PC-3 (cell line): ENCODE measurements around the gene PXN. TPM values are rescaled to one million over a fixed set of nuclear protein-coding genes. Genes with fewer than 3 reads are reported as not detected.
A peak's percentile ranks its signal among the peaks of the same experiment; 100 is the strongest.

Experiments
- ATAC-seq: fragments of 200-7000 bp; cut with Tn5 transposase; 2 replicates; pipeline ENCODE4 v1.9.1; 2020; ENCODE audit warnings: mild to moderate bottlenecking, moderate library complexity
- Bru-seq: library from RNA; stranded (reverse); fragments of 400-500 nt; gene quantifications from one replicate; lab custom pipeline; 2021; lab: Mats Ljungman, UMichigan
- BruChase-seq, 2 experiments: library from RNA; stranded (reverse); fragments of 400-500 nt; gene quantifications; one replicate each; lab custom pipeline; 2021; lab: Mats Ljungman, UMichigan
- BruUV-seq: library from RNA; stranded (reverse); fragments of 400-500 nt; replicated peaks from 2 replicates; lab custom pipeline; 2021; lab: Mats Ljungman, UMichigan
- CTCF ChIA-PET: fragments of 300-600 bp; sonication (Branson Sonifier 250); formaldehyde crosslinking; loops from one replicate; lab custom pipeline; 2022; ENCODE audit warnings: antibody characterized with exemption; lab: Charles Lee
- POLR2A ChIA-PET: fragments of 300-600 bp; sonication (Branson Sonifier 250); formaldehyde crosslinking; loops from one replicate; lab custom pipeline; 2022; ENCODE audit warnings: antibody characterized with exemption; ENCODE audit not compliant: unreplicated experiment; lab: Charles Lee
- DNase-seq: peaks from one replicate; pipeline ENCODE4 v3.0.0-alpha.2; 2015
- H2AFZ ChIP-seq: fragments of 300-600 bp; sonication (generic); 2 replicates; pipeline ENCODE4 v1.6.0; 2016; ENCODE audit warnings: antibody characterized with exemption, low read length
- H3F3A ChIP-seq: fragments of 300-600 bp; sonication (generic); one replicate; pipeline ENCODE4 v1.6.0; 2017; ENCODE audit warnings: antibody characterized with exemption, low read length, control low read depth, mild to moderate bottlenecking; ENCODE audit not compliant: unreplicated experiment
- H3K27ac ChIP-seq: fragments of 300-600 bp; sonication (generic); 2 replicates; pipeline ENCODE4 v1.5.1; 2016; ENCODE audit warnings: mild to moderate bottlenecking, low read length
- H3K27me3 ChIP-seq: fragments of 300-600 bp; sonication (generic); 2 replicates; pipeline ENCODE4 v1.6.1; 2016; ENCODE audit warnings: low read length, mixed read lengths
- H3K36me3 ChIP-seq: fragments of 300-600 bp; sonication (generic); 2 replicates; pipeline ENCODE4 v1.6.1; 2016; ENCODE audit warnings: low read depth, mixed run types, low read length, mixed read lengths
- H3K4me1 ChIP-seq: fragments of 300-600 bp; sonication (generic); 2 replicates; pipeline ENCODE4 v1.5.1; 2016; ENCODE audit warnings: low read length; ENCODE audit not compliant: insufficient read depth
- H3K4me2 ChIP-seq: fragments of 300-600 bp; sonication (generic); 2 replicates; pipeline ENCODE4 v1.6.0; 2016; ENCODE audit warnings: low read length
- H3K4me3 ChIP-seq: fragments of 300-600 bp; sonication (generic); 2 replicates; pipeline ENCODE4 v1.5.1; 2016; ENCODE audit warnings: mild to moderate bottlenecking, low read length, mixed read lengths
- H3K79me2 ChIP-seq: fragments of 300-600 bp; sonication (generic); 2 replicates; pipeline ENCODE4 v1.6.1; 2017; ENCODE audit warnings: low read length, mixed read lengths
- H3K9ac ChIP-seq: fragments of 300-600 bp; sonication (generic); 2 replicates; pipeline ENCODE4 v1.6.0; 2016; ENCODE audit warnings: mild to moderate bottlenecking, low read length
- H3K9me2 ChIP-seq: fragments of 300-600 bp; sonication (generic); replicated peaks from 2 replicates; pipeline ENCODE4 v1.6.1; 2016; ENCODE audit warnings: mixed run types, low read length, mixed read lengths
- H3K9me3 ChIP-seq: fragments of 300-600 bp; sonication (generic); 2 replicates; pipeline ENCODE4 v1.6.1; 2016; ENCODE audit warnings: low read length, mixed read lengths
- H4K20me1 ChIP-seq: fragments of 300-600 bp; sonication (generic); 2 replicates; pipeline ENCODE4 v1.6.1; 2016; ENCODE audit warnings: low read length, mixed read lengths
- EZH2 ChIP-seq: fragments of 300-600 bp; sonication (generic); IDR thresholded peaks from one replicate; pipeline ENCODE4 v1.6.1; 2017; ENCODE audit warnings: antibody characterized with exemption, mild to moderate bottlenecking, low read length; ENCODE audit not compliant: unreplicated experiment
- EZH2phosphoT487 ChIP-seq: fragments of 300-600 bp; sonication (generic); IDR thresholded peaks from 2 replicates; pipeline ENCODE4 v1.6.1; 2018; ENCODE audit warnings: mild to moderate bottlenecking, antibody characterized with exemption, low read length, borderline replicate concordance
- intact Hi-C: fragments of 100-400 bp; cut with micrococcal nuclease; formaldehyde crosslinking; loops from 2 replicates; pipeline ENCODE4 v1.9.0; 2023
- long read RNA-seq: library from polyadenylated mRNA; unstranded; transcript quantifications from one replicate; pipeline ENCODE4 v2.0.0, GENCODE V29; 2021; ENCODE audit not compliant: unreplicated experiment
- total RNA-seq: library from RNA; depleted of rRNA; stranded (reverse); fragments of >200 nt; gene quantifications from 2 replicates; pipeline ENCODE4 v1.2.3, GENCODE V29; 2014; rRNA removed
- TF ChIP-seq, protein P1 (sequence below): fragments of 300-600 bp; sonication (generic); conservative IDR thresholded peaks from 2 replicates; pipeline ENCODE4 v1.5.1; 2017; ENCODE audit warnings: antibody characterized with exemption, low read depth, mild to moderate bottlenecking, low read length

The PXN gene
- total RNA-seq (313 and 413 TPM in 2 replicates), Bru-seq, nascent RNA (percentile 99 among the genes with signal in this experiment), BruChase-seq, experiment 1, labeled RNA remaining after a 6-hour chase (percentile 99 among the genes with signal in this experiment), BruChase-seq, experiment 2, labeled RNA remaining after a 2-hour chase (percentile 99 among the genes with signal in this experiment)
- long read RNA-seq, transcript PXN-204 (11 exons, 3,683 nt), result major isoform, 20 of 2,347 reads
- long read RNA-seq, partial matches to known transcripts, result 147 of 2,347 reads
- long read RNA-seq, other reads (novel, unspliced or antisense), result 2,177 of 2,347 reads

GRCh38 chr12:120265473-120266179 is at the start of gene PXN:
Gene PXN, minus strand, starts transcription at chr12:120265730. Its CDS starts 101 bp downstream, at chr12:120265629.
- Histone ChIP-seq H3K9me3 (no peaks in the 10 kb centered on the region), H3F3A (peaks cover 11% of the 10 kb centered on the region), H2AFZ (no peak within 1 kb of the TSS; the same call in 1 of the 2 replicates), H3K9ac (peak within 1 kb of the TSS; percentile 94), H4K20me1 (0 out of 2 replicates have a peak, but pooled peaks cover 4% of the 10 kb centered on the region), H3K9me2 (no peaks in the 10 kb centered on the region), H3K36me3 (peaks cover 20% of the 10 kb centered on the region), H3K79me2 (peaks cover 49% of the 10 kb centered on the region), H3K27me3 (no peaks in the 10 kb centered on the region), H3K4me3 (peak within 1 kb of the TSS; percentile 91), H3K4me1 (peaks cover 28% of the 10 kb centered on the region), H3K27ac (peak within 1 kb of the TSS; percentile 91), H3K4me2 (peak within 1 kb of the TSS; percentile 96)
- CTCF ChIA-PET, result interaction anchor here (0.5 to 6.5 kb wide), 13 partner anchors 8 to 243 kb away, joined by 3 to 142 read pairs (median 6); partner anchors contain the start of gene RPLP0
- TF ChIP-seq EZH2phosphoT487, result no peak
- TF ChIP-seq, protein P1, sequence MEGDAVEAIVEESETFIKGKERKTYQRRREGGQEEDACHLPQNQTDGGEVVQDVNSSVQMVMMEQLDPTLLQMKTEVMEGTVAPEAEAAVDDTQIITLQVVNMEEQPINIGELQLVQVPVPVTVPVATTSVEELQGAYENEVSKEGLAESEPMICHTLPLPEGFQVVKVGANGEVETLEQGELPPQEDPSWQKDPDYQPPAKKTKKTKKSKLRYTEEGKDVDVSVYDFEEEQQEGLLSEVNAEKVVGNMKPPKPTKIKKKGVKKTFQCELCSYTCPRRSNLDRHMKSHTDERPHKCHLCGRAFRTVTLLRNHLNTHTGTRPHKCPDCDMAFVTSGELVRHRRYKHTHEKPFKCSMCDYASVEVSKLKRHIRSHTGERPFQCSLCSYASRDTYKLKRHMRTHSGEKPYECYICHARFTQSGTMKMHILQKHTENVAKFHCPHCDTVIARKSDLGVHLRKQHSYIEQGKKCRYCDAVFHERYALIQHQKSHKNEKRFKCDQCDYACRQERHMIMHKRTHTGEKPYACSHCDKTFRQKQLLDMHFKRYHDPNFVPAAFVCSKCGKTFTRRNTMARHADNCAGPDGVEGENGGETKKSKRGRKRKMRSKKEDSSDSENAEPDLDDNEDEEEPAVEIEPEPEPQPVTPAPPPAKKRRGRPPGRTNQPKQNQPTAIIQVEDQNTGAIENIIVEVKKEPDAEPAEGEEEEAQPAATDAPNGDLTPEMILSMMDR, result peak; percentile 83
- TF ChIP-seq EZH2, result no peak
- no TSS peak for BruUV-seq
- DNase-seq, result peak; percentile 89
- intact Hi-C loops, result no loop called here
- POLR2A ChIA-PET, result interaction anchor here (1.0 to 3.3 kb wide), 6 partner anchors 9 to 66 kb away, joined by 3 to 73 read pairs (median 20); partner anchors contain the start of genes RNU4-2 and RPLP0
- ATAC-seq, result peak; percentile 41

DNA sequence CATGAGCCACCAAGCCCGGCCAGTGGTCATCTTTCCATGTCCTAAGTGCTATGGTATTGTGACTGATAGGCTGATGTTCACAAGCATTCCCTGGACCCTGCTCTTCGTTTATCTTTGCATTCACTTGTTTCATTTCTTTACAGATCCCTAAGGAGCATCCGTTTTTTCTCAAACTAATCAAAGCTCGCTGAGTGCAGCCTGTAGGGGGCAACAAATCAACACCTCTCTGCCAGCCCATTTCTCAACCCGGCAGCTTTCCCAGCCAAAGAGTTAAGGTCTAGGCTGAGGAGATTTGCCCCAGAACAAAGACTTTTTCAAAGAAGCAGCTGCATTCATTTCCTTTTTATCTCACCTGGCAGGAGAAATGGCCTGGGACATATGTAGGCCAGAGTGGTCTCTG is 48.7 kb upstream of the PXN start:
- Histone ChIP-seq H3F3A (no peaks in the 10 kb centered on the region), H3K4me2 (no peak overlapping the region), H3K9me2 (no peaks in the 10 kb centered on the region), H3K9ac (no peak overlapping the region), H2AFZ (no peak overlapping the region), H3K27ac (no peak overlapping the region), H3K27me3 (no peaks in the 10 kb centered on the region), H3K4me1 (peaks cover 11% of the 10 kb centered on the region), H3K79me2 (peaks cover 7% of the 10 kb centered on the region), H3K36me3 (no peaks in the 10 kb centered on the region), H3K4me3 (no peak overlapping the region), H4K20me1 (no peaks in the 10 kb centered on the region), H3K9me3 (no peaks in the 10 kb centered on the region)
- POLR2A ChIA-PET, result no interaction called here
- DNase-seq, result peak; percentile 40
- TF ChIP-seq, protein P1, result peak; percentile 66
- TF ChIP-seq EZH2phosphoT487, result no peak
- intact Hi-C loops, result no loop called here
- no TSS peak for BruUV-seq
- ATAC-seq, result no peak
- CTCF ChIA-PET, result interaction anchor here (1.0 kb wide), 1 partner anchor 12 kb away, joined by 3 read pairs; the partner anchor contains the start of gene SIRT4
